IMR-90 (cell line): Measurements from ENCODE around the gene ENOX1. TPM values are rescaled to one million over a fixed set of nuclear protein-coding genes. Genes with fewer than 3 reads are reported as not detected.

ENCODE experiments used
- ATAC-seq: fragments of 200-7000 bp; cut with Tn5 transposase; 2 replicates; pipeline ENCODE4 v1.9.1; 2020; ENCODE audit warnings: low read depth, mild to moderate bottlenecking, moderate library complexity
- BruUV-seq: library from RNA; stranded (reverse); fragments of 400-500 nt; replicated peaks from 2 replicates; lab custom pipeline; 2021; lab: Mats Ljungman, UMichigan
- CTCF ChIA-PET: fragments of 300-600 bp; formaldehyde crosslinking; extraction: SDS; loops from one replicate; lab custom pipeline; 2021; ENCODE audit warnings: antibody characterized with exemption; lab: Yijun Ruan, JAX
- POLR2A ChIA-PET: fragments of 300-600 bp; sonication (Branson Sonifier 250); formaldehyde crosslinking; loops from one replicate; lab custom pipeline; 2022; ENCODE audit warnings: antibody characterized with exemption; ENCODE audit not compliant: unreplicated experiment; lab: Charles Lee
- DNase-seq: peaks from one replicate; pipeline ENCODE4 v3.0.0; 2013
- H2AFZ ChIP-seq: replicated peaks from 2 replicates; pipeline ENCODE3; 2013; ENCODE audit warnings: low read length, mild to moderate bottlenecking; ENCODE audit not compliant: poor library complexity
- H2AK5ac ChIP-seq: 2 replicates; pipeline ENCODE4 v1.6.1; 2013; ENCODE audit warnings: low read depth, low read length, inconsistent platforms
- H2AK9ac ChIP-seq: replicated peaks from 2 replicates; pipeline ENCODE3; 2013; ENCODE audit warnings: mild to moderate bottlenecking, low read depth, low read length, moderate library complexity; ENCODE audit not compliant: poor library complexity
- H2BK120ac ChIP-seq: 2 replicates; pipeline ENCODE4 v1.6.1; 2013; ENCODE audit warnings: low read depth, low read length, inconsistent platforms
- H2BK15ac ChIP-seq: 3 replicates; pipeline ENCODE4 v1.6.1; 2013; ENCODE audit warnings: low read depth, low read length, inconsistent platforms
- H2BK20ac ChIP-seq: 2 replicates; pipeline ENCODE4 v1.6.1; 2013; ENCODE audit warnings: low read depth, mild to moderate bottlenecking, inconsistent platforms, low read length, moderate library complexity
- H2BK5ac ChIP-seq: 2 replicates; pipeline ENCODE4 v1.6.1; 2013; ENCODE audit warnings: mild to moderate bottlenecking, low read depth, low read length, inconsistent platforms; ENCODE audit not compliant: poor library complexity, severe bottlenecking
- H3K14ac ChIP-seq: replicated peaks from 2 replicates; pipeline ENCODE4 v1.6.1; 2013; ENCODE audit warnings: low read depth, low read length, inconsistent platforms
- H3K18ac ChIP-seq: 2 replicates; pipeline ENCODE4 v1.6.1; 2013; ENCODE audit warnings: low read depth, low read length, control low read depth
- H3K23ac ChIP-seq: 2 replicates; pipeline ENCODE4 v1.6.1; 2013; ENCODE audit warnings: low read depth, low read length, inconsistent platforms
- H3K27ac ChIP-seq: 2 replicates; pipeline ENCODE4 v1.5.1; 2013; ENCODE audit warnings: mild to moderate bottlenecking, control low read depth, low read length; ENCODE audit not compliant: insufficient read depth
- H3K27me3 ChIP-seq: 2 replicates; pipeline ENCODE4 v1.6.1; 2013; ENCODE audit warnings: low read length; ENCODE audit not compliant: control insufficient read depth, insufficient read depth
- H3K36me3 ChIP-seq: 2 replicates; pipeline ENCODE4 v1.6.1; 2013; ENCODE audit warnings: low read length, mixed read lengths; ENCODE audit not compliant: control insufficient read depth, insufficient read depth
- H3K4ac ChIP-seq: 2 replicates; pipeline ENCODE4 v1.6.1; 2013; ENCODE audit warnings: low read depth, low read length, inconsistent platforms
- H3K4me1 ChIP-seq: 2 replicates; pipeline ENCODE4 v1.6.1; 2013; ENCODE audit warnings: low read length, mixed read lengths; ENCODE audit not compliant: control insufficient read depth, insufficient read depth
- H3K4me2 ChIP-seq: 2 replicates; pipeline ENCODE4 v1.6.1; 2013; ENCODE audit warnings: low read depth, mild to moderate bottlenecking, control low read depth, low read length, moderate library complexity
- H3K4me3 ChIP-seq: 2 replicates; pipeline ENCODE4 v1.5.1; 2013; ENCODE audit warnings: low read depth, mild to moderate bottlenecking, control low read depth, low read length, moderate library complexity; ENCODE audit not compliant: insufficient read depth
- H3K56ac ChIP-seq: 2 replicates; pipeline ENCODE4 v1.6.1; 2013; ENCODE audit warnings: low read length, inconsistent platforms; ENCODE audit not compliant: insufficient read depth; ENCODE audit errors: extremely low read depth
- H3K79me1 ChIP-seq, 2 experiments: 2 replicates each; pipeline ENCODE4 v1.6.1; 2013; ENCODE audit warnings: low read length in 2 of 2, inconsistent platforms in 1 of 2, low read depth in 1 of 2
- H3K9ac ChIP-seq: 2 replicates; pipeline ENCODE4 v1.6.1; 2013; ENCODE audit warnings: low read depth, low read length, control low read depth
- H3K9me1 ChIP-seq: 2 replicates; pipeline ENCODE4 v1.6.1; 2013; ENCODE audit warnings: low read length, inconsistent platforms; ENCODE audit not compliant: insufficient read depth
- H3K9me3 ChIP-seq: 2 replicates; pipeline ENCODE4 v1.6.1; 2013; ENCODE audit warnings: low read length; ENCODE audit not compliant: control insufficient read depth, insufficient read depth
- H4K20me1 ChIP-seq: 2 replicates; pipeline ENCODE4 v1.6.1; 2013; ENCODE audit warnings: low read length, inconsistent platforms; ENCODE audit not compliant: insufficient read depth
- H4K5ac ChIP-seq: 2 replicates; pipeline ENCODE4 v1.6.1; 2013; ENCODE audit warnings: mild to moderate bottlenecking, low read depth, low read length, control low read depth
- H4K8ac ChIP-seq, 2 experiments: 2 replicates each; pipeline ENCODE4 v1.6.1; 2013; ENCODE audit warnings: low read depth in 2 of 2, low read length in 2 of 2, control low read depth in 1 of 2, inconsistent platforms in 1 of 2
- H4K91ac ChIP-seq: 2 replicates; pipeline ENCODE4 v1.6.1; 2013; ENCODE audit warnings: low read depth, low read length, inconsistent platforms; ENCODE audit not compliant: insufficient read depth
- BHLHE40 ChIP-seq: fragments of 150-350 bp; IDR thresholded peaks from 2 replicates; pipeline ENCODE4 v1.6.1; 2016; ENCODE audit warnings: mild to moderate bottlenecking, low read depth, low read length
- CEBPB ChIP-seq: IDR thresholded peaks from 2 replicates; pipeline ENCODE4 v1.6.1; 2012; ENCODE audit warnings: low read depth, low read length, improper control_type of control experiment
- CHD1 ChIP-seq: IDR thresholded peaks from 2 replicates; pipeline ENCODE4 v1.6.1; 2012; ENCODE audit warnings: low read depth, low read length, improper control_type of control experiment
- ELK1 ChIP-seq: fragments of 150-350 bp; IDR thresholded peaks from 2 replicates; pipeline ENCODE4 v1.6.1; 2016; ENCODE audit warnings: low read depth, mild to moderate bottlenecking, low read length, moderate library complexity, borderline replicate concordance
- FOS ChIP-seq: fragments of 150-350 bp; IDR thresholded peaks from 2 replicates; pipeline ENCODE4 v1.6.1; 2016; ENCODE audit warnings: low read depth, low read length
- MAFK ChIP-seq: IDR thresholded peaks from 2 replicates; pipeline ENCODE4 v1.6.1; 2012; ENCODE audit warnings: low read depth, low read length, improper control_type of control experiment
- MAZ ChIP-seq: IDR thresholded peaks from 2 replicates; pipeline ENCODE4 v1.6.1; 2012; ENCODE audit warnings: low read depth, mild to moderate bottlenecking, low read length, improper control_type of control experiment, moderate library complexity, borderline replicate concordance
- MXI1 ChIP-seq: IDR thresholded peaks from 2 replicates; pipeline ENCODE4 v1.6.1; 2012; ENCODE audit warnings: low read depth, mild to moderate bottlenecking, low read length, moderate library complexity, borderline replicate concordance
- NFE2L2 ChIP-seq: fragments of 150-350 bp; IDR thresholded peaks from 2 replicates; pipeline ENCODE4 v1.6.1; 2016; ENCODE audit warnings: low read depth, mild to moderate bottlenecking, low read length
- POLR2A ChIP-seq: IDR thresholded peaks from 2 replicates; pipeline ENCODE4 v1.6.1; 2012; ENCODE audit warnings: mild to moderate bottlenecking, low read depth, low read length
- RAD21 ChIP-seq: IDR thresholded peaks from 2 replicates; pipeline ENCODE4 v1.6.1; 2012; ENCODE audit warnings: low read length, improper control_type of control experiment
- RCOR1 ChIP-seq: IDR thresholded peaks from 2 replicates; pipeline ENCODE4 v1.6.1; 2012; ENCODE audit warnings: mild to moderate bottlenecking, low read length, improper control_type of control experiment; ENCODE audit not compliant: insufficient replicate concordance
- RFX5 ChIP-seq: IDR thresholded peaks from 2 replicates; pipeline ENCODE4 v1.8.0; 2012; ENCODE audit warnings: low read depth, mild to moderate bottlenecking, low read length, moderate library complexity
- SMC3 ChIP-seq: fragments of 150-350 bp; IDR thresholded peaks from 2 replicates; pipeline ENCODE4 v1.6.1; 2016; ENCODE audit warnings: low read depth, mild to moderate bottlenecking, antibody characterized with exemption, low read length, moderate library complexity
- WGBS, 2 experiments: methylation state at CpG; one replicate each; pipeline versions ENCODE4 v1.1.5 to v1.1.7; 2013; ENCODE audit warnings: missing lambda C conversion rate in 2 of 2; ENCODE audit not compliant: insufficient read length in 1 of 2; ENCODE audit errors: extremely low coverage in 2 of 2; 5-methylcytosine and 5-hydroxymethylcytosine counted together
- dilution Hi-C: fragments of 300-500 bp; cut with HindIII; formaldehyde crosslinking; loops from one replicate; pipeline ENCODE4 v1.14.3; 2018; ENCODE audit warnings: low sequenced_read_pairs; ENCODE audit not compliant: unreplicated experiment
- in situ Hi-C: fragments of 300-500 bp; cut with MboI; formaldehyde crosslinking; loops from 3 replicates; pipeline ENCODE4 v1.14.3; 2019; ENCODE audit warnings: low sequenced_read_pairs, inconsistent platforms, mixed read lengths
- intact Hi-C: fragments of 100-400 bp; cut with micrococcal nuclease; formaldehyde crosslinking; loops from 2 replicates; pipeline ENCODE4 v1.10.0; 2022
- polyA plus RNA-seq, 3 experiments: library from polyadenylated mRNA; depleted of rRNA; stranded (reverse); fragments of >200 nt; gene quantifications; 2 replicates each; pipeline ENCODE4 v1.2.3, GENCODE V29; 2012; ENCODE audit warnings: low replicate concordance in 1 of 3
- total RNA-seq: library from RNA; depleted of rRNA; stranded (reverse); fragments of >200 nt; gene quantifications from 2 replicates; pipeline ENCODE4 v1.2.3, GENCODE V29; 2012
- TF ChIP-seq, protein P1 (sequence below): conservative IDR thresholded peaks from 2 replicates; pipeline ENCODE4 v1.5.1; 2012; ENCODE audit warnings: mild to moderate bottlenecking, low read depth, low read length, improper control_type of control experiment
- TF ChIP-seq, protein P2 (sequence below): fragments of 150-350 bp; IDR thresholded peaks from 2 replicates; pipeline ENCODE4 v1.6.1; 2017; ENCODE audit warnings: mild to moderate bottlenecking, antibody characterized with exemption, low read length, low read depth

ENOX1 gene
- total and polyA plus RNA-seq, 2 of the 4 experiments (the other 2 are of a cell fraction) = 0.99 to 1.3 TPM

DNA sequence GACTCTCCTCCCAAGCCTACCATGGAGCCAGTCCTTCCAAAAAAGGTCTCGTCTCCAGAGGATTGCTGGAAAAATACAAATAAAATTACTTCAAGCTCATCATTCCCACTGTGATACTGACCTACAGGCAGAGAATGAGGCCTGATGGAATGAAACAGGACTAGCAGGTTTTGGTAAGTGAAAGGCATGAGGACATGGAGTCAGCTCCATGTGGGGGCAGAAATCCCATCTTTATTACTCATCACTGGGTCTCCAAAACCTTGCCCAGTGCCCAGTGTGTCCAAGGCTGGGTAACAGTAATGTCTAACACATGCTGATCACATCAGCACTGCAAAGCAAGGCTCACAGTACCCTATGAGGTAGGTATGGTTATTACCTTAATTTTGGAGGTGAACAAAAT lies 528.0 kb downstream of the ENOX1 start:
- H3K79me1 ChIP-seq = no peaks in the 10 kb centered on the region
- peak overlapping the region; percentile 9; the same call in 1 of the 2 replicates for H3K14ac ChIP-seq
- no TSS peak for BruUV-seq
- peaks cover 7% of the 10 kb centered on the region for H3K4me1 ChIP-seq
- H2AFZ ChIP-seq = peak overlapping the region; percentile 34
- intact Hi-C loops = no loop called here
- no peak; the same call in 1 of the 2 replicates for ATAC-seq
- H2BK15ac ChIP-seq = peak overlapping the region; percentile 58; the same call in 2 of the 3 replicates
- no peak overlapping the region for H3K23ac ChIP-seq
- peak overlapping the region; percentile 34 for H2AK9ac ChIP-seq
- ChIA-PET CTCF (no interaction called here), POLR2A (no interaction called here)
- H2BK120ac ChIP-seq = peak overlapping the region; percentile 14
- TF ChIP-seq, protein P1, sequence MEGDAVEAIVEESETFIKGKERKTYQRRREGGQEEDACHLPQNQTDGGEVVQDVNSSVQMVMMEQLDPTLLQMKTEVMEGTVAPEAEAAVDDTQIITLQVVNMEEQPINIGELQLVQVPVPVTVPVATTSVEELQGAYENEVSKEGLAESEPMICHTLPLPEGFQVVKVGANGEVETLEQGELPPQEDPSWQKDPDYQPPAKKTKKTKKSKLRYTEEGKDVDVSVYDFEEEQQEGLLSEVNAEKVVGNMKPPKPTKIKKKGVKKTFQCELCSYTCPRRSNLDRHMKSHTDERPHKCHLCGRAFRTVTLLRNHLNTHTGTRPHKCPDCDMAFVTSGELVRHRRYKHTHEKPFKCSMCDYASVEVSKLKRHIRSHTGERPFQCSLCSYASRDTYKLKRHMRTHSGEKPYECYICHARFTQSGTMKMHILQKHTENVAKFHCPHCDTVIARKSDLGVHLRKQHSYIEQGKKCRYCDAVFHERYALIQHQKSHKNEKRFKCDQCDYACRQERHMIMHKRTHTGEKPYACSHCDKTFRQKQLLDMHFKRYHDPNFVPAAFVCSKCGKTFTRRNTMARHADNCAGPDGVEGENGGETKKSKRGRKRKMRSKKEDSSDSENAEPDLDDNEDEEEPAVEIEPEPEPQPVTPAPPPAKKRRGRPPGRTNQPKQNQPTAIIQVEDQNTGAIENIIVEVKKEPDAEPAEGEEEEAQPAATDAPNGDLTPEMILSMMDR = no peak
- TF ChIP-seq RAD21 (no peak), CEBPB (no peak), SMC3 (no peak), MXI1 (no peak), NFE2L2 (no peak), CHD1 (no peak), MAZ (no peak), BHLHE40 (no peak), MAFK (no peak), FOS (no peak), RFX5 (no peak), POLR2A (no peak), ELK1 (no peak), RCOR1 (no peak)
- TF ChIP-seq, protein P2, sequence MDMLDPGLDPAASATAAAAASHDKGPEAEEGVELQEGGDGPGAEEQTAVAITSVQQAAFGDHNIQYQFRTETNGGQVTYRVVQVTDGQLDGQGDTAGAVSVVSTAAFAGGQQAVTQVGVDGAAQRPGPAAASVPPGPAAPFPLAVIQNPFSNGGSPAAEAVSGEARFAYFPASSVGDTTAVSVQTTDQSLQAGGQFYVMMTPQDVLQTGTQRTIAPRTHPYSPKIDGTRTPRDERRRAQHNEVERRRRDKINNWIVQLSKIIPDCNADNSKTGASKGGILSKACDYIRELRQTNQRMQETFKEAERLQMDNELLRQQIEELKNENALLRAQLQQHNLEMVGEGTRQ = no peak
- no peak overlapping the region for H2BK5ac ChIP-seq
- H4K20me1 ChIP-seq = no peaks in the 10 kb centered on the region
- dilution Hi-C loops = no loop called here
- DNase-seq = no peak
- H4K91ac ChIP-seq = 0 out of 2 replicates have a peak overlapping the region, but pooled peaks have one; percentile 0
- peak overlapping the region; percentile 48; the same call in 1 of the 2 replicates for H4K5ac ChIP-seq
- H4K8ac ChIP-seq = peak overlapping the region in 1 of 2 experiments; percentile 14; a peak in 1 of 4 replicates
- H3K27ac ChIP-seq = no peak overlapping the region
- no CpG with 5 or more reads among the region's 1 CpG for WGBS, 2 experiments
- H3K4me3 ChIP-seq = no peak overlapping the region
- no peak overlapping the region for H3K56ac ChIP-seq
- H3K36me3 ChIP-seq = no peaks in the 10 kb centered on the region
- peak overlapping the region; percentile 60; the same call in 1 of the 2 replicates for H3K4ac ChIP-seq
- peaks cover 5% of the 10 kb centered on the region; the same call in 1 of the 2 replicates for H3K9me1 ChIP-seq
- no peak overlapping the region for H2BK20ac ChIP-seq
- no peaks in the 10 kb centered on the region for H3K27me3 ChIP-seq
- no peak overlapping the region; the same call in 1 of the 2 replicates for H3K18ac ChIP-seq
- peak overlapping the region; percentile 71 for H2AK5ac ChIP-seq
- no peaks in the 10 kb centered on the region for H3K9me3 ChIP-seq
- no peak overlapping the region for H3K9ac ChIP-seq
- no peak overlapping the region for H3K4me2 ChIP-seq
- in situ Hi-C loops = no loop called here
